ENCODE measurements around the gene RSBN1L.

RSBN1L gene

DNA sequence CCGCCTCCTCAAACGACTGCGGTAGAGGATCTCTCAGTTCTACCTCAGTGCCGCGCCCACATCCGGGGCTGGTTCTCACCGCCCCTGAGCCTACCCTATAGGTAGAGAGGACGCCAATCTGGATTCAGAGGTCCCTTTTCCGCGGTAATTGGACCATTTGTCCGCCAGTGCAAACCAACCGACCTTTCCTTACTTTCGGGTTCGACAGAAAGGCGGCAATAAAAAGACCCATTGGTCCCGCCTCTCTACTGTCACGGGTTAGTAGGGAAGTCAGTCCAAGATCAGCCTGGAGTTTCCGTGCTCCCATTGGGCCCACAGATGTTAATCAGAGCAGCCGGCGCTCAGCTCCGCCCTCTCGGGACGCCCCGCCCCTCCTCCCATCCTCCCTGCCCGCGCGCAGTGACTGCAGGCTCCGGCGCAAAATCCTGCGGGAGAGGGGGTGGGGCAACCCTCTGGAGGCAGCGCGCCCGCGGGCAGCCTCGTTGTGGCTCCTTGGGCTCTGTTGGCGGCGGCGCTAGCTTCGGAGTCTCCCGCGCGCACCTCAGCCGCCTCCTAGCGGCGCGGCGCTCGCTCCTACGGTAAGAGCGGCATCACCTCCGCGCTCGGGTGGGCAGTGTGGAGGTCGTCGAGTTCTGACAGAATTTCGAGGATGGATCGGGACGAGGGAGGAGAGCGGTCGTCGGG is 102.3 kb downstream of the RSBN1L start, which contains the start of the genes PHTF2 and TMEM60:
Gene PHTF2, plus strand, starts transcription at position 380 of the 684 bp plus-strand sequence.
Gene TMEM60, minus strand, starts transcription at position 41 of the 684 bp plus-strand sequence. CDS start 4,061 bp downstream, outside the sequence.
- peak within 1 kb of the TSS; percentile 92 for H3K4me3 ChIP-seq (ENCODE audit: low read length)
- H3K4me1 ChIP-seq (ENCODE audit: insufficient read depth, low read length), result peaks cover 9% of the 10 kb centered on the region; the same call in 1 of the 2 replicates
- H3K36me3 ChIP-seq (ENCODE audit: insufficient read depth, low read depth, low read length), result peaks cover 11% of the 10 kb centered on the region; the same call in 1 of the 2 replicates
- no peaks in the 10 kb centered on the region for H3K27me3 ChIP-seq (ENCODE audit: insufficient read depth, low read length)
- no peaks in the 10 kb centered on the region for H3K9me3 ChIP-seq (ENCODE audit: insufficient read depth, low read depth, low read length)
- no peak within 1 kb of the TSS for H3K27ac ChIP-seq (ENCODE audit: low read length)
- H3K9ac ChIP-seq (ENCODE audit: low read depth, low read length), result peak within 1 kb of the TSS; percentile 89

DNA sequence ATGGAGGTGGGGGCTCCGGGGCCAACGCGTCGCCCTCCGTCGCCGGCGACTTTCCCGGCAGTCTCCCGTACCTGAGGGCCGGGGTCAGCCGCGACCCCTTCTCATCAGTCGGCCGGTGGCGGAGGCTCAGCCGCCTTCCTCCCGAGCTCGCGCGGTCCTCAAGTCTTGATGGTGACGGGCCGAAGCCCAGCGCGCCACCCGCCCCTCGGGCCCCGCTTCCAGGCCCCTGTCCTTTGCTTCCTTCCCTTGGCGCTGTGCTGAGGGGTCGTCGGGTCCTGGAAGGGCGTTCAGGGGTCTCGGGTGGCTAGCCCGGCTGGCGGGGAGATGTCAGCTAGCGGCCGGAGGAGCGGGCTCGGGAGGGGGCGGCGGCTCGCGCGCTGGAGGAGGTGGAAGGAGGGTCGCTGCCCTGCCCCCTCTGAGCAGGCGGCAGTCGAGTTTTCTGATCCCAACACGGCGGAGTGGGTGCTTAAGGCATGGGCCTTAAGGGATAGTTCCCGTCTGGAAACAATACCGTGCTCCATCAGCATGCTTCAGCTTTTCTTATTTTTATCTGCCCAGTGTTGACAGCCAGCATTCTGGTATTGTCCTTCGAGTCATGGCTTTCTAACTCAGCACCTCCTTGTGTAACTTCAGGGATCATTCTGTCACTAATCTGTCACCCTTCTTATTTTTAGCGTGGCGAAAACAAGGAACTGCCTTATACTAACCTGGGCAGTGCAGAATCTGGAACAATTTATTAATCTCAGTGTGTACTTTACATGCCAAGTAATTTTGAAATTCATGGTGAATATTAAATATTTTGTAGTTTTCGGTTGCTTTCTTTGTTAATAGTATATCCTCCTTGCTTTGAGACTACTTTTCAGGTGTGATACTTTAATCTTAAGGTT is 103.1 kb downstream of the RSBN1L start:
- Histone ChIP-seq H3K27me3 (ENCODE audit: insufficient read depth, low read length) (no peaks in the 10 kb centered on the region), H3K36me3 (ENCODE audit: insufficient read depth, low read depth, low read length) (0 out of 2 replicates have a peak, but pooled peaks cover 4% of the 10 kb centered on the region), H3K27ac (ENCODE audit: low read length) (no peak overlapping the region), H3K4me1 (ENCODE audit: insufficient read depth, low read length) (peaks cover 9% of the 10 kb centered on the region; the same call in 1 of the 2 replicates), H3K9ac (ENCODE audit: low read depth, low read length) (peak overlapping the region; percentile 78; the same call in 1 of the 2 replicates), H3K4me3 (ENCODE audit: low read length) (peak overlapping the region; percentile 92), H3K9me3 (ENCODE audit: insufficient read depth, low read depth, low read length) (no peaks in the 10 kb centered on the region)

DNA sequence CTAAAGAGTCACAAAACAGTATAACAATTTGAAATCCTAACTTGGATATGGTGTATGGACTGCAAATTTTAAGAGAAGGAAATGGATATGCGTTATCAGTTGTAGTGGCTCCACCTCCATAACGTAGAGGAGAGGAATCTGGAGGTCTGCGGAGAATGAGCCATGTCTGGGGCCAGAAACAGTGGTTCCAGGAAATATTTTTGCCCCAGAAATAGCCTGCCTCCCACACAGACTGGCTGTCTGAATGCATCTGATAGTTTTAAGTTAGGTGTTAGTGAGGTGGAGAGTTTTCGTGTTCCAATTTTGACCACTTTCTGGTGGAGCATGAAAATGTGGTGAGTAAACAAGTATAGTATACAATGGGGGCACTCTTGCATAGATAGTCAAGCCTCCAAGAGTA is 103.9 kb downstream of the RSBN1L start:
- Histone ChIP-seq H3K4me3 (ENCODE audit: low read length) (peak overlapping the region; percentile 92), H3K4me1 (ENCODE audit: insufficient read depth, low read length) (peaks cover 9% of the 10 kb centered on the region; the same call in 1 of the 2 replicates), H3K9me3 (ENCODE audit: insufficient read depth, low read depth, low read length) (no peaks in the 10 kb centered on the region), H3K27ac (ENCODE audit: low read length) (no peak overlapping the region), H3K36me3 (ENCODE audit: insufficient read depth, low read depth, low read length) (no peaks in the 10 kb centered on the region), H3K9ac (ENCODE audit: low read depth, low read length) (peak overlapping the region; percentile 1; the same call in 1 of the 2 replicates), H3K27me3 (ENCODE audit: insufficient read depth, low read length) (no peaks in the 10 kb centered on the region)

DNA sequence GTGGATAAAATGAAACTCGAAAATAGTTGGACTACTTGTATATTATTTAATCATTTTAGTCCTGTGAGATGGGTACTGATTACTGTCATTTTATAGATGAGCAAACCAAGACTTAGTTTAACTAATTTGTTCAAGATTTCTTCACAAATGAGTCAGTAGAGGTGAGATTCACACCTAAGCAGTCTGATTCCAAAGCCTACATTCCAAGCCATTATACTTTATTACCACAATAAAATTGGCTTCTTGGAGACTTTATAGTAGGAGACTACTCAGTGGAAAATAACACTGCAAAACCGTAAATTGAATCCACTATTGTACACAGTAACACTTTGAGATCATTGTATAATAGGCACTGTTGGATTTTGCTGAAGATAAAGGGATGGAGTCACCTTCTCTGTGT is 104.5 kb downstream of the RSBN1L start:
- Histone ChIP-seq H3K4me3 (ENCODE audit: low read length) (no peak overlapping the region), H3K9me3 (ENCODE audit: insufficient read depth, low read depth, low read length) (no peaks in the 10 kb centered on the region; the same call in 1 of the 2 replicates), H3K27ac (ENCODE audit: low read length) (no peak overlapping the region), H3K9ac (ENCODE audit: low read depth, low read length) (no peak overlapping the region), H3K4me1 (ENCODE audit: insufficient read depth, low read length) (peaks cover 9% of the 10 kb centered on the region; the same call in 1 of the 2 replicates), H3K36me3 (ENCODE audit: insufficient read depth, low read depth, low read length) (no peaks in the 10 kb centered on the region), H3K27me3 (ENCODE audit: insufficient read depth, low read length) (no peaks in the 10 kb centered on the region)

DNA sequence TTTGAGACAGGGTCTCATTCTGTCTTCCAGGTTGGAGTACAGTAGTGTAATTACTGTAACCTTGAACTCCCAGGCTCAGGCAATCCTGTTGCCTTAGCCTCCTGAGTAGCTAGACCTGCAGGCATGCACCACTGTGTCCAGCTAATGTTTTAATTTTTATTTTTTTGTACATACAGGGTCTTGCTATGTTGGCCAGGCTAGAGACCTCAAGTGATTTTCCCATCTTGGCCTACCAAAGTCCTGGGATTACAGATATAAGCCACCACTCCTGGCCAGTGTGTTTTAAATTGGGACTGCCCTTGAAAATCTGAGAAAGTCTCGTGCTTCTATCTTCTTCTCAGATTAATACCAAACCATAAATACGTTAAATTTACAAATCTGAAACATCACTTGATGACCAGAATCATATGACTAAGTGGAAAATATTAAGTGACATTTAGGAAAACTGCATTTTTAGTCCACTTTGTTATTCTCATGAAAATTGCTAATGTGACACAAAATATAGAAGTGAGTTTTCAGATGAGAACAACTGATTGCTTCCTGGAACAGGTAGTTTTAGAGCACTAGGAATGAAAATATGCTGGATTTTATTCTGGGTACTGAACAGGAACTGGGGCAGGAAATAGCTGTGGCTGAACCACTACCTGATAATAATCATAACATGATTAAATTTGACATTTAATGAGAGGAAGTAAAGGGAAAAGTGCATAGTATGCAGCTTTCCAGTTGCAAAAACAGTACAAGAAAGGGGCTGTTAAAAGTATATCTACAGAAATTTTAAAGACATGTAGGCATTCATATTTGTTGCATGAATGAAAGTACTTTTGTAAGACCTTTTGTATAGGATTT is 106.5 kb downstream of the RSBN1L start:
- no peaks in the 10 kb centered on the region for H3K27me3 ChIP-seq (ENCODE audit: insufficient read depth, low read length)
- H3K9me3 ChIP-seq (ENCODE audit: insufficient read depth, low read depth, low read length), result peaks cover 8% of the 10 kb centered on the region; the same call in 1 of the 2 replicates
- no peak overlapping the region for H3K9ac ChIP-seq (ENCODE audit: low read depth, low read length)
- H3K36me3 ChIP-seq (ENCODE audit: insufficient read depth, low read depth, low read length), result no peaks in the 10 kb centered on the region
- H3K27ac ChIP-seq (ENCODE audit: low read length), result no peak overlapping the region
- no peak overlapping the region for H3K4me3 ChIP-seq (ENCODE audit: low read length)
- peaks cover 9% of the 10 kb centered on the region; the same call in 1 of the 2 replicates for H3K4me1 ChIP-seq (ENCODE audit: insufficient read depth, low read length)

DNA sequence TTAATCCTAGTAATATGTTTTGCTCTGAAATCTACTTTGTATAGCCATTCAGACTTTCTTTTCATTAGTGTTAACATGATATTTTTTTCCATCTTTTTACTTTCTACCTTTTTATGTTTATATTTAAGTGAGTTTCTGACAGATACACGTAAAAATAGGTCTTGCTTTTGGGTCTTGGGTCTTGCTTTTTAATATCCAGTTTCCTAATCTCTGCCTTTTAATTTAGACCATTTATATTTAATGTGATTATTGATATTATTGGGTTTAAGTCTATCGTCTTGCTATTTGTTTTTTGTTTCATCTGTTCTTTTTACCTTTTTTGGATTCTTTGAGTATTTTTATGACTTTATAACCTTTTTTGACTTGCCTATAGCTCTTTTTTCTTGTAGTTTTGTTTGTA is 110.2 kb downstream of the RSBN1L start:
- Histone ChIP-seq H3K4me3 (ENCODE audit: low read length) (no peak overlapping the region), H3K36me3 (ENCODE audit: insufficient read depth, low read depth, low read length) (no peaks in the 10 kb centered on the region), H3K27me3 (ENCODE audit: insufficient read depth, low read length) (no peaks in the 10 kb centered on the region), H3K27ac (ENCODE audit: low read length) (no peak overlapping the region), H3K4me1 (ENCODE audit: insufficient read depth, low read length) (no peaks in the 10 kb centered on the region), H3K9ac (ENCODE audit: low read depth, low read length) (no peak overlapping the region), H3K9me3 (ENCODE audit: insufficient read depth, low read depth, low read length) (peaks cover 9% of the 10 kb centered on the region; the same call in 1 of the 2 replicates)

DNA sequence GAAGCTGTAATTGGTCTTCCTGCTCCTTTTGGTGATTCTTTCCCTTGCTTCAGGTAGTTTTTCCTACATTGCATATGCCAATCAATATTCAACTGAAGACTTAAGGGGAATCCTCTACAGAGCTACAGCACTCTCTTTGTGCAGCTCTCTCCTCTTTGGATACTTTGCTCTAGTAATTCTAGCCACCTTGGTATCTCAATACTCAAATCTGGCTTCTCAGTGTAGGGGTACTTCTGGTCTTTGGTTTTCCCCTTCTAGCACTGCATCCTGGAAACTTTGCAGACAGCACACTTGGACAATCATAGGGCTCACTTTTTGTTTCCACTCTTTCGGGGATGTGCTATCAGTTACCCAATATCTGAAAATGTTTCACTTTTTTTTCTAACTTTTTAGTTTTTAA is 112.3 kb downstream of the RSBN1L start:
- Histone ChIP-seq H3K27ac (ENCODE audit: low read length) (no peak overlapping the region), H3K9ac (ENCODE audit: low read depth, low read length) (no peak overlapping the region), H3K4me1 (ENCODE audit: insufficient read depth, low read length) (no peaks in the 10 kb centered on the region), H3K36me3 (ENCODE audit: insufficient read depth, low read depth, low read length) (no peaks in the 10 kb centered on the region), H3K27me3 (ENCODE audit: insufficient read depth, low read length) (no peaks in the 10 kb centered on the region), H3K4me3 (ENCODE audit: low read length) (no peak overlapping the region), H3K9me3 (ENCODE audit: insufficient read depth, low read depth, low read length) (peaks cover 9% of the 10 kb centered on the region; the same call in 1 of the 2 replicates)

DNA sequence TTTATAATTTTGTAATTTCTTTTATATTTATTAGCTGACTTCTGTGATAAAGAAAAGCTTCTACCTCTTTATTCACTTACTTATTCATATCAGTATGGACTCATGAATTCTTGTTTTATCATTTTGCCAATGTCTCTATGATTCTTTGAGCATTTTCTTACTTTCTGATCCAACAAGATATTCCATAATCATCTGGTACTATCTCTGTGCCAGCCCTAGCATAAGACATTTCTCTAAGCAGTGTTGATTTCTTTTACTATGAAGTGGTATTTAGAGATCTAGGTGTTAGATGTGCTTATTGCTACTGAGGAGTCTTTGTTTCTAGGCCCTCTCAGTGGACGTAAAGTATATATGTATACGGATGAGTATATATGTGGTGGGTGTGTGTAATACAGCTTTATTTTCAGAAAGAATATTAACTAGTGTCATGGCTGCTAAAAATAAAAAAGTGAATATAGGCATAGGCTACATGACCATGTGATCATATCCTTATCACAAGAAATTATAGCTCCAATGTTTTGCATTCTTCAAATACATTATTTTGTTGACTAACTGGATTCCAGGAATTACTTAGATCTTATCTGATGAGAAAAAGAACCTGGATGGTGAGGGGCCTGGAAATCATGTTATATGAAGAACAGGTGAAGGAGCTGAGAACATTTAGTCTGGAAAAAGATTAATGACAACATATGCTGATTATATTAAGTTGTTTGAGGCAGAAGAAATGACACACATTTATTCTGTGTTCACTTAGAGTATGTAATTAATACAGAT is 115.4 kb downstream of the RSBN1L start:
- no peak overlapping the region for H3K27ac ChIP-seq (ENCODE audit: low read length)

DNA sequence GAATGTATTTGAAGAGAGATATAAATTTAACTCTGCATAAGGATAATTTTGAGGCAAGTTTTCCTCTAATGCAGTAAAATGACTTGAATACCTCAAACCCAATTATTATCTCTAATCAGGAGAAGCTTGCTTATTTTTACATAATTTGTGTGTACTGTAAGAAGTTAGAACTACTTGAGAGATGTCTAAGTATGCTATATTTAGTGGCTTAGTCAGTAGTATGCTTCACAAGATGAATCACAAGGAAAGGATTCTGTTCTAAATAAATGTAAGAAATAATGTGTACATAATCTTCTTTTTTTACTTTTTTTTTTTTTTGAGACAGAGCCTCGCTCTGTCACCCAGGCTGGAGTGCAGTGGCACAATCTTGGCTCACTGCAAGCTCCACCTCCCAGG is 116.0 kb downstream of the RSBN1L start:
- H3K27ac ChIP-seq (ENCODE audit: low read length), result no peak overlapping the region
- H3K9me3 ChIP-seq (ENCODE audit: insufficient read depth, low read depth, low read length), result peaks cover 6% of the 10 kb centered on the region; the same call in 1 of the 2 replicates
- H3K9ac ChIP-seq (ENCODE audit: low read depth, low read length), result no peak overlapping the region
- H3K4me1 ChIP-seq (ENCODE audit: insufficient read depth, low read length), result no peaks in the 10 kb centered on the region
- H3K36me3 ChIP-seq (ENCODE audit: insufficient read depth, low read depth, low read length), result no peaks in the 10 kb centered on the region
- H3K27me3 ChIP-seq (ENCODE audit: insufficient read depth, low read length), result no peaks in the 10 kb centered on the region
- H3K4me3 ChIP-seq (ENCODE audit: low read length), result no peak overlapping the region

More for the DNA sequence above, 115.4 kb downstream of the RSBN1L start:
- H3K4me1 ChIP-seq (ENCODE audit: insufficient read depth, low read length), result no peaks in the 10 kb centered on the region
- H3K9me3 ChIP-seq (ENCODE audit: insufficient read depth, low read depth, low read length), result peaks cover 9% of the 10 kb centered on the region; the same call in 1 of the 2 replicates
- H3K9ac ChIP-seq (ENCODE audit: low read depth, low read length), result no peak overlapping the region
- no peak overlapping the region for H3K4me3 ChIP-seq (ENCODE audit: low read length)
- H3K27me3 ChIP-seq (ENCODE audit: insufficient read depth, low read length), result no peaks in the 10 kb centered on the region
- no peaks in the 10 kb centered on the region for H3K36me3 ChIP-seq (ENCODE audit: insufficient read depth, low read depth, low read length)

DNA sequence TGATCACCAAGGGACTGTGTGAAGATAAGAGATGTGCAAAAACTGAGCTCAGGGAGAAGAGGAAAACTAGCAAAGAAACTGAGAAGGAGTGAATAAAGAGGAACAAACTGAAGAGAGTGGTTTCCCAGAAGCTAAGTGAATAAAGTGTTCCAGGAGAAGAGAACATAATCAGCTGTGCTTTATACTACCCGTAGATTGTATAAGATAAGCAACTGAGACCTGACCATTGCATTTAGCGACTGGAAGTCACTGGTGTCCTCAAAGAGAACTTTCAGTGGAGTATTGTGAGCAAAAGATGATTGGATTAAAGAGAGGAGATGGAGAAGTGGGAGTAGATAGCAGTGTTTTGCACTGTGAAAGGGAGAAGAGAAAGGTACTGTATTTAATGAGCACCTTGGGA is 116.9 kb downstream of the RSBN1L start:
- Histone ChIP-seq H3K9me3 (ENCODE audit: insufficient read depth, low read depth, low read length) (no peaks in the 10 kb centered on the region), H3K27me3 (ENCODE audit: insufficient read depth, low read length) (no peaks in the 10 kb centered on the region), H3K27ac (ENCODE audit: low read length) (no peak overlapping the region), H3K36me3 (ENCODE audit: insufficient read depth, low read depth, low read length) (no peaks in the 10 kb centered on the region), H3K4me3 (ENCODE audit: low read length) (no peak overlapping the region), H3K4me1 (ENCODE audit: insufficient read depth, low read length) (no peaks in the 10 kb centered on the region), H3K9ac (ENCODE audit: low read depth, low read length) (no peak overlapping the region)
